GM04504 (cell line): ENCODE data around the gene TCF4.

ENCODE experiments used
- DNase-seq: peaks from one replicate; pipeline ENCODE4 v3.0.0-alpha.2; 2012; ENCODE audit warnings: low read depth

Gene TCF4

DNA sequence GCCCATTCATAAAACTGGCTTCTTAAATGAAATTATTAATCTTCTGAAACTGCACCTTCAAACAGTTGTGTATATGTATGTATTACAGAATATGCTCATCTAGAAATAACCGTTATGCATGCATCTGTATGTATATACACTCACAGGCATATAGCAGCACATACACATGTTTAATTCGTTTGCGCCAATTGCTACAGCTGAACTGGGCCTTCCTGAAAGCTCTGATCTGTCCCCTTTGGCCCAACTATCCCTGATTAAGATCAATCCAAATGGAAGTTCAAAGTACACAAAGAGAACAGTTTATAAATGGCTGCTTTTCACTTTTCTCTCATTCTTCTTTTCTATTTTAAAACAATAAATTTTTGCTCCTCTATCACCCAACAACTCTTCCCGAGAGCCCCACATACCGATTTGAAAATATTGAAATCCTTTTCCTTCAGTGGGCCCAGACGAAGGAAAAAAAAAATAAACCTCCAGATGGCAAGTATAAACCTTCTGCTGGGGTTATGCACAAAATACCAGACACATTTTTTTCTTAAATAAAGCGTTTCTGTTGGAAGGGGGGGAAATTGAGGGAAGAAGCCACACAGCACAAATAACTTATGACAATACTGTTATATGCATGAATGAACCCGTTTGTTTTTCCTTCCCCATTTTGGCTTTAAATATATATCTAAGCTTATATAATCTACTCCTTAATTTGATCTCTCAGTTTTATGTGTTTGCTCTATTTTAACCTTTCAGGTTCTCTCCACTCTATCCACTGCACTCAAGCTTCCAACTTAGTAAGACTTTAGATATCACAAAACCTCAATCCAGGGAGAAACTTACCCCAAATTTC, 267.3 kb downstream of the TCF4 start:
- no peak for DNase-seq

DNA sequence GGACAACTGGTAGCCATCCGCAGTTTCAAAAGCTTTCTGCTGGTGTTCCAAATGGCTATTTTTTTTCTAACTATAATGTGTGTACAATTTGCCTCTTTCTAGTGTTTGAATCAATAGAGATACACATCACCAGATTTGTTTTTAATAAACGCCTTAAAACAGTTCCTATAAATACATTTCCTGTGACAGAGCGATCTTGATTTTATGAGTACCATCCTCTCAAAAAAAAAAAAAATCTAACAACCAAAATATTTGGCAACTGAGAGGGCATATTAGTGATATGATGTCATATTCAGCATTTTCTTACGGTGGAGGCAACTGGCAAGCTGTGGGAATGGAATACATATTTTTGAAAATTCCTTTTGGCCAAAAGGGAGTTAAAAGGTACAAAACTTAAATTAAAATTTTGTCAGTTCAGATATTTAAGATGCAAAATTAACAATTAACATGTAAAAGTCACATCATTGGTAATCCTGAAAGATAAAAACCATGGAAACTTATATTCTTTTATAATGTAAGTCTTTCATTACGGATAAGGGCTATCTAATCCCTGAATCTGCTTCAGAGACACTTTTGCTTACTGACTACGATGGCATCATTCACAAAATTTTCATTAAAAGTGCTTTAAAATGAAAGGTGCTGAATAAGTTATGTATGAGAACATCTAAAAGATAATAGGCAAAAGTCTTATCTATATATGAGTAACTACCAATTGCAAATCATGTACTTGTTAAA, 268.4 kb downstream of the TCF4 start:
- no peak for DNase-seq

DNA sequence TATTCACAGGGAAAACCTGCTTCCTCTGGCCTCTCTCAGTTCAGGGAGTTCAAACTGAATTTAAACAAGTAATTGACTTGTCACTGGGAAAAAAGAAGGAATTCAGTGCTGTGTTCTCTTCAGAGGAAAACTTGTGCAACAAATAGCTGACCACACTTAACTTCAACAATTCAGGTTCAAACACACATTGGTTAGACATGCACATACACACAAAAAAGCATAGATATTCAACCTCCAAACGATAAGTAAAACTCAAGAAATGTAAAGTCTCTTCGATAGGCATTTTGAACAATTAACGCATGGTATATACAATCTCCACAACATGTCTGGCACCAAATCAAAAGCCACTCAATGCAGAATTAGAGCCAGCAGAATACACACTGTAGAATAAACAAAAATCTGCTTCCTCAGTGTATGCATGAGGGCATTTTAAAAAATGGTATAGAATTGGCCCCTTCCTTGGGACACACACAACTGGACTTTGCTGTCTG, 269.0 kb downstream of the TCF4 start:
- no peak for DNase-seq

DNA sequence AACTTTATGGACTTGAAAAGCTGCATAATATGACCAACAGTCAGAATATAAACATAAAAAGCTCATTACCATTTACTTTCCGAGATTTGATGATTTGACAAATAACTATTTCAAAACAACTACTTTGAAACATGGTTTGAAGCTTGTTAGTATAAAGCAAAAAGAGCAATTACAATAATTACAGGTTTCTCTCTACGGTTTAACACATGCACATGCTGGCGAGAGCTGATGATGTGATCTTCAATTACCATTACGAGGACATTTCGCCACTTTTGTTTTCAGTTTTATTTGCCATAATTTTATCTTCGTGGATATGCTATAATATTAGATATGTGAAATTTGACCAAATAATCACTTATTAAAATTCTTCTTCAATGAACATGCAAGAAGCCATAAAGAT, 270.1 kb downstream of the TCF4 start:
- no peak for DNase-seq

DNA sequence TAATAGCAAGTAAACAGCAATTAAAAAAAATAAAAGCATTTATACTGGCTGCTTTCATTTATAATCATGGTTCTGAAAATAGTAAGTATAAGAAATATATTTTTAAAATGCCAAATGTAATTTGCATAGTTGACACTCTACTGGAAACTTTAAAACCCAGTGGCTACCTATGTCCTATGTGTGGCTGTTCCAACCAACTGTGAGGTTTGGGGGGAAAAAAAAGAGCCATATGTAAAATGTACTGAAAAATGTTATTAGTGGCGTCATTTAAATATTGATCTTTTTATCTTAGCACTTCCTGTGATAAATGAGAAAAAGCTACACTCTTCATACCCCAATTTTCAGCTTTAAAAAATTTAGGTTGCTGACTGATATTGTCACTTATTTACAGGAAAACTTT, 270.7 kb downstream of the TCF4 start:
- no peak for DNase-seq

DNA sequence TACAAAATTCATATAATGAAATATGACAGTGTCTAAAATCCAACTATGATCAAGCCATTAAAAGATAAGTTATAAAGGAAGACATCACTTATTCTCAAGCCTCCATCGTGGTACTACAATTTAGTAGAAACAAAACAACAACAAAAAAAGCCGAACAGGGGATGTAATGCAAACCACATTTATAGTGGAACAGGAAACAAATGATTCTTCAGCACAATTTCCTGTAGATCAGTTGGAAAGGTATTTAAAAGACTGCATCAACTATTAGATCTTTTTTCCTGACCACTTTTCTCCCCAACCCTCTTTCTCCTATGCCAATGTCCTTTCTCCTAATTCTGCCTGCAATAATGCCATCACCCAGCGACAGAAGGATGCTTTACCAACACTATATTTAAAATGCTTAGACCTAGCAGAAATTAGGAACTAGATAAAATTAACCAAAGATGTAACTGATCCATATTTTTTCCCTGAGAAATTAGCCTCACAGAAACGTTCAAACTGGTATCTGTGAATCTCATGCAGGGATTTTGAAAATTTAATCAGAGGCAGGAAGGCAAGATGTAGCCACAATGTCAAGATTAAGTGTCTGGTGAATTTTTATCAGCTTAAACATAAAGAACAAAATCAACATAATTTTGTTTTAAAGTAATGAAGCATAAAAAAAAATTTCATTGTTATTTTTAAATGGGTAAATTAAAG, 271.4 kb downstream of the TCF4 start:
- DNase-seq = no peak

DNA sequence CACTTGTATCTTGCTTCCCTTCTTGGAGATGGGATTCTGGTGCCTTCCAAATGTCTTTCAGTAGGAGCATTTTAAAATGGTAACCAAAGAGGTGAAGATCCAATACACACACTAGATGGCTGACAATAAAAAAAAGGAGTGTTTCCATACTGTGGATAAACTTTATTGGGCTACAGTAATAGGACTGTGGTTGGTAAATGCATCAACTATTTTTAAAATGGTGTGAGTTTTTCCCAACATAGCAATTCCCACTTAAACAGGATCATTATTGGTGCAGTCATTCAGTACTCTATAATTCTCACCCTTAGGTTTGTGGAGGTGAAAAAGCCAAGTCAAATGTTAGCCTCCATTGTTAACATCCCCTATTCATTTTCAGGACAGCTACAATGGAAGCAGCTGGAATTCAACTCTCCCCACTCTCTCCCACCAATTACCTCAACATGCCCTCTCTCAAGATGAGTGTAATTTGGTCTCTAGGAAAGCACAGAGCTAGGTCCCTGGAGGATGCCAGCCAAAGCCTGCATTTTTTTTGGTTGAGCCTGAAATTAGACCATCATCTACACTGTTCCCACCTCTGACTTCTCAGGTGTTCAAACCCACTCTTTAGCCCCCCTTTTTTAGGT, 273.3 kb downstream of the TCF4 start:
- no peak for DNase-seq

DNA sequence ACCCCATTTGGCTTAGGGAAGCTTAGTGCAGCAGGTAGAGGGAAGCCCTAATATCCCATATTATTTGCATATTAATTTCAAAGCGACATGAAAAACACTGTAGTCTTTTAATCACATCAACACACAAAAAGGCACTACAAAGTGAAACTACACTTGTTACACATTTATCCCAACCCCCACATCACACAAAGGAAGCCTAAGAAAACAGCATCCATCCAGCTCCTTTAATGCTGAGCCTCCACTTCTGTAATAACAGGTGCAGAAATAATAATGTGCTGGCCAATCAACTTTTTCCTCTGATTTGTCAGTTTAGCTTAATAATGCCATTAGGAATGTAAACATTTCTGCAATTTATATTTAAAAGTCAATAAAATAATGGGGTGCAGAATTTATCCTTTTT, 274.0 kb downstream of the TCF4 start:
- no peak for DNase-seq

DNA sequence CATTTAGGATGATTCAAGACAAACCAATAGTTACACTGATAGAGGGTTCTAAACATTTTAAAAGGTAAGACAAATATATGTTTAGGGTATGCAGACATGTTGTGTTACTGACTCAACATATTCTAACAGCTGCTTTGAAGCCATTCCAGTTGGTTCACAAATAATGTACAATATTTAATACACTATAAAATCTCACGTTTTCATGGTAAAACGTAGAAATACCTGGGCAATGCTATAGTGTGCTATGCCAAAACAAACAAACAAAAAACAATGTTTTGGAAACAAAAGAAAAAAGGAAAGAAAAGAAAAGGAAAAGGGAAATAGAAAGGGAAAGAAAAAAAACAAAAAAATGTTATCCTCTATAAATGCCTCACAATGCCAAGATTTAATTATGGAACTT, 277.1 kb downstream of the TCF4 start:
- no peak for DNase-seq

DNA sequence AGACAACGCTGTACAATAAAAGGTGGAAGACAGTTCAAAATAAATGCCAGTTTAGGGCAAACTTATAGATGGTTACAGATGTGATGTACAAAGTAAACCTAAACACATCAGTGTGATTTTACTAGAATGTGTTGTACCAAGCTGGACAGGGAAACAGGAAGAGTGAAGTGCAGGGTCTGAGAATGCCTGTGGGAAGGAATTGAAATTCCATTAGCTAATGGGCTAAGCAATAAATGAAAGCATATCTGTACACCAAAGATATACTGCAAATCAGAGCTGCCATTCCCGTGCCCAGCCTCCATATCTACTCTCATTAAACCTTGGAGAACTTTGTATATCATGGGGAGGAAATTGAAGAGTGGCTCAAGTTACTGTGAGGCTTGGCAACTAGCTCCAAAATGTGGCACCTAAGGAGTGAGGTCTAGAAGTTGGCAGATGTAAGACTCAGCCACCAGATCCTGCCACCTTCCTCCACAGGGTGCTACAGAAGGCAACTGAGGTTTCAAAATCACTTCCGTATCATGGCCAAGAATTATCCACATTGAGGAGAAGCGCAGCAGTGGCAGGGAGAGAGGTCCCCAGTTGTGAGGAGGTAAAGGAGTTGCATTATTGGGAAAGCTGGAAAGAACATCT, 277.8 kb downstream of the TCF4 start:
- DNase-seq = no peak

DNA sequence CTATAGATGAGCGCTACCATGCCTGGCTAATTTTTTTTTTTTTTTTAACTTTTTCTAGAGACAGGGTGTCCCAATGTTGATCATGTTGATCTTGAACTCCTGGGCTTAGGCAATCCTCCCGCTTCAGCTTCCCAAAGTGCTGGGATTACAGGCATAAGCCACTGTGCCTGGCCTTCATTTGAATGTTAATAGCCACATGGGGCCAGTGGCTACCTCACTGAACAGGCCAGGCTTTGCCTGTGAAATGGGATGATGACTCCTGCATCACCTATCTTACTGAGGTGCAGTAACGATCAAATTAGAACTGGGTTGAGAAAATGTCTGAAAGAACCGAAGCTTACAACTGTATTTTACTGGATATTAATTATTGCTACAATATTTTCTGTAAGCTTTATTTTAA, 278.7 kb downstream of the TCF4 start:
- DNase-seq = no peak

DNA sequence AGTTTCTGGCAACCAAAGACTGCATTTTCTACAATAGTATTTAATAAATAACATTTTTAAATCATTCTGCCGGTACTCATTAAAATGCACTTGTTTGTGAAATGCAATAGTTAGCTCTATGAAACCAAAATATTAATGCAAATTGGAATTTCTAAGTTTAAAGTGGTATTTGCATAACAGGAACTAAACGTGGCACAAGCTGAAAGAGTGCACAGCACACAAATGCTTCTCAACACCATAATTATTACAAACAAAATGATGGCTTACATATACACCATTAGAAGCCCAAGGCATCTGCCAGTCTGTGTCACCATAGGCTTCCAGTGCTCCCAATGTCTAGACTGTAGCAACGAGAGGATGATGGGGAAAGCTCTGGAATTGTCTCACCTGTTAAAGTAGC, 280.5 kb downstream of the TCF4 start:
- no peak for DNase-seq

DNA sequence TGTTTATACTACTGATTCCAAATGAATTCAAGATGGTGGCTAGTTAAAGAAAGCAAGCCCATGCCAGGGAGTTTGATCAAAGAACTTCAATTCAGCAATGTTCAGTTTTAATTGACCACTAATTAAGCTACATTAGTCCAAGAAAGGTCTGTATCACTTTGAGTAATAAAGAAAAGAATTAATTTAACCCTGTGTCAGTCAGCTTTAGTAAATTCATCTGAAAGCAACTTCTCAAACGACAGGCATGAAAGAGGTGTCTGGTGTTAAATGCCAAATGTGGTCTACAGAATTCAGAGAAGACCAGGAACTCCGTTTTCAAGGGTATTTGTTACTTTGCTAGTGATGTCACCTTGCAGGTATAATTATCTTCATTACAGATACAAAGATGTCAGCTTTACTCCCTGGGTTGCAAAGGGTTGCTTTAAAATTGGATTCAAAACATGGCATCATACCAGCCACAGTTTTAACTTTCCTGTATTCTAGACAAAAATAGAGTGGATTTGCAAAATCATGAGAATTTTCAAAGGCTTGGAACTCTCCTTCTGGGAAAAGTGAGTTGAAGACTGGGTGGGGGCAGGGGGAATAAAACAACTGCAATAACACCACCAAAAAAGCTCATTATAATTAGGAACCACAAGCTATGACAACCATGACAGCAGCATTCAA, 281.5 kb downstream of the TCF4 start:
- DNase-seq = no peak

DNA sequence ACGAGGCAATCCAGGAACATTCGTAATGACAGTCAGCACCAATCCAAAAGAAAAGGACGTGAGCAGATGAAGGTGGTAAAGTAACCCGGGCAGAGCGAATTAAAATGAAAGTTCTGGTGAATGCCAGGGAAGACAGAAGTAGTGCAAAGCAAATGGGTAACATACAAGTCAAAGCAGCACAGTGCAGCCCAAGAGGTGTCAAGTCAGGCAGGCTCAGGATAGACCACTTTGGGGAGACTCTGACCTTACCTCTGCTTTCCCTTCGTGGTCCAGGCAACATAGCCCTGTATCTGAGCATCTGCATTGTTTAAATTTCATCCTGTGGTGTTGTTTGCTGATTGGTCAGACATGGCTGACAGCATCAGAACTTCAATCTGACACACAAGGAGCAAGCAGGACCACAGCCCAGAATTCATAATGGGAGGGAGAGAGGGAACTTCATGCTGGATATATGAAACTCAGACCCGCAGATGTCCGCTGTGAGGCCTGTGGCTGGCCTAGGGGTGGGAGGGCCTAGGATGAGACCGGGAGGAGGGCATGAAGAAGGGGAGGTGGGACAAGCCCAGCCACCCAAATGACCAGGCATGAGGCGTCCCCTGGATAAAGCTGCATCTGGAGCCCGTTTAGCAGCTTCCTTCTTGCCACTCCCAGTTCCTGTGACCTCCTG, 285.7 kb downstream of the TCF4 start:
- no peak for DNase-seq

DNA sequence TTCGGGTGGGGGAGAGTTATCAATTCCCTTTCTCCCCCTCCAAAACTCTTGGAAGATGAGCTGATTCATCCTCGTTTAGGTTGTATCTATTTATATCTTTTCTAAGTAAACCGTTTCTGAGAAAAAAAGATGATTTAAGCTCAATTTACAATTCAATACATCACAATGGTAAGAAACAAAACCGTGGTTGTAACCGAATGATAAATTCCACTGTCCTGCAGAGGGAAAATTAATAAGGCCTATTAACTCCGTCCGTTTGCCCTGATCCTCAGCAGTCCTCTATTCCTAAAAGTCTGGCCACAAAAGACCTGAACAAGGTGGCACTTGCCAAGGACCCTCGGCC, 286.2 kb downstream of the TCF4 start:
- DNase-seq = no peak

DNA sequence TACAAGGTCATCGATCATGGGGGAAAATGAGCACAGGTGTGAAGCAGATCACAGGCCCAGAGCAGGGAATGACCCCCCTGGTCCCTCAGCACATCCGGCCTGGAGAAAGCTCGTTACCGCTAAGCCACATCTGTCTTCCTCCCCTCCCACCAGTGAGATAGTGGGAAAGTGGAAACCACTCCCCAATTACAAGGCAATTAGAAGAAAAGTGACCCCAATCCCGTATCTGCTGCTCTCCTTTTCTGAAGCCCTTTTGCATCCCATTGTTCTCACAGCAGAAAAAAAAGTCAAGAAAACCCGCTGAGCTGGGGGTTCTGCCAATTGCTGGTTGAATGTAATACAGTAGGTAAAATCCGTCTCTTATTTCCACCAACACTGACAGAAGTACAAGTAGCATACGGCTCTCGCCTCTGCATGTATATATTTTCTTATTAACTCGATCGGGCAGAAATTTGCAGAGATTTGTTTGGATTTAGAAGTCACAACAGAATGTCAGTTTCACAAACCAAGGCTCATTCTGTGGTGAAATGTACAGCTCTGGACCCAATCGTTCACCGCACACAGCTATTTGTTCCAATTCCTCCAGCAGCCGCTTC, 287.0 kb downstream of the TCF4 start:
- DNase-seq = no peak

DNA sequence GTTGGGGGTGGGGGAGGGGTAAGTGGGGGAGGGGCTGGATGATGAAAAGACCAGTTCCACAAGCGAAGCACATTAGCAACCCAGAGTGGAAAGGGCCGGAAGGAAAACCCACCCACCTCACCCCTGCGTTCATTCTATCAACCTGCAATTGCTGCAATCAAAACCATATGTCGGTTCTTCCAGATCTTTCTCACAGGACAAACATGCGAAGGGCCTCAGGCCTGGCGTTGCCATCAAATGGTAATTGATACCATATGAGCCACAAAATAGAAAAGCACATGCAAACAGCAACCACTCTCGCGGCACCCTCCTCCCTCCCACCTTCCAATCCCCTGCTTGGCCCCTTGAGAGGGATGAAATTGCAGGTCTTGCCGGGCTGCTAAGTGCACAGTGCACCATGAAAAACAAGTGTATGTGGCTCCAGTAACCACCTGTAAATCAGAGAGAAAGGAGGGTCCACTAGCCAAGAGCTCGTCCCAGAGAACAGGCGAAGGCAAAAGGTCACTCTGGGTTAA, 287.5 kb downstream of the TCF4 start:
- peak; percentile 83 for DNase-seq

DNA sequence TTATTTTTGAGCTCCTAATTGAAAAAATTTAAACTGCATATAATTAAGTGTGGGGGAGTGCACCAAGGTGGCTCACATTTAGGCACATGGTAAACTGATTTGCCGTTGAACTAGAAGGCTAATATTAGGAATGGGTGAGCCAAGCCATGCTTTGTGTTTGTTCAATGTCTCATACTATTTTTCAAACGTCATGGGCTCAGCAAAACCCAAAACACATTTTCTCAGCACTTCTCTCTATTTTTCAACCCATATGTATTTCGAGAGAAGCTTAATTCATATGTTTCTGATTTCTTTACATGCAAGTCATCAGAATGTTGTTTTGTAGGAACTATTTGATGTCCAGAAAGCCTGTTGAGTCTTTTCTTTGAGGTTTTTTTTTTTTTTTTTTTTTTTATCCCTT, 291.2 kb downstream of the TCF4 start:
- DNase-seq = no peak

DNA sequence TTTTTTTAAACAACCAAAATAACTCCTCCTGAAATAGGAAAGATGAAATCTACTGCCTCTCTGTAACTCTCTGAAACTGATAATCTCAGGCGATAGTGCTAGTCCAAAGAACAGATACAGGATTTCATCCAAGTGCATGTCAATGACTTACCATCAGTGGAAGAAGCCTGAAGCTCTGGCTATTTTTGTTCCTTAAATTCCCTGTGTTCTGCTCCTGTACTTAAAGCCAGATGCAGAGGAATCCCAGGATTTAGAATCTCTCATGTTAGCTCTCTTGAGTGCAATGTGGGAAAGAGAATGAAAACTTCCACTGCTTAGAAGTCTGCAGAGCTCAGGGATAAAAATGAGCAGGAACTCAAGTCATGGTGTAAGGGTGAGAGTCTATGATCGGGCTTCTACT, 291.9 kb downstream of the TCF4 start:
- no peak for DNase-seq

DNA sequence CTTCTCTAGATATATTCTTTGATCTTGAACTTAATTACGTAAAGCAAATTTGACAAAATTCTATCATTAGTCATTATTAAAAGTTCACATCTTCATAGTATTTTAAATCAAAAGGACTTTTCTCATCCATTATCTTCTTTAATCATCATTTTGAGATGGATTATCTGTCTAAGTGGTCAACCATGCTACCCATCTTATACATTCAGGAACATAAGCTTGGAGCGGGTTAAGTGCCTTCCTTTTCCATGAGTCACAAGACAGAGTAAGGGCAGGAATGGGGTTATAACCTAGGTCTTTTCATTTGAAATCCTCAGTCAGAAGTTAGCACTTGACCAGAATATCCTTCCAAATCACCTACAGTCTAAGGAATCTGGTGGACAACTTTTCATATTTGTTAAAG, 297.1 kb downstream of the TCF4 start:
- no peak for DNase-seq
